Uterus (tissue), 4 donors: Measurements from ENCODE around the gene STT3B. TPM values are rescaled to one million over a fixed set of nuclear protein-coding genes. Genes with fewer than 3 reads are reported as not detected.

ENCODE experiments used
- DNase-seq, 2 donors: peaks; one replicate each; pipeline ENCODE4 v3.0.0-alpha.2; 2019 to 2020
- H3K27ac ChIP-seq, 2 donors: fragments of 200-600 bp; sonication (generic); 1 replicate in 1 of 2; 2 replicates in 1 of 2; pipeline ENCODE4 v1.5.1; 2016 to 2018
- H3K27me3 ChIP-seq, 2 donors: fragments of 200-600 bp; sonication (generic); one replicate each; pipeline ENCODE4 v1.5.1; 2018 to 2019; ENCODE audit warnings: control low read depth in 1 of 2
- H3K36me3 ChIP-seq, 2 donors: fragments of 200-600 bp; sonication (generic); one replicate each; pipeline ENCODE4 v1.5.1; 2019; ENCODE audit warnings: control low read depth in 1 of 2
- H3K4me1 ChIP-seq, 2 donors: fragments of 200-600 bp; sonication (generic); one replicate each; pipeline ENCODE4 v1.5.1; 2018 to 2019; ENCODE audit warnings: control low read depth in 1 of 2
- H3K4me3 ChIP-seq, 2 donors: fragments of 200-600 bp; sonication (generic); 1 replicate in 1 of 2; 2 replicates in 1 of 2; pipeline ENCODE4 v1.5.1; 2018 to 2019; ENCODE audit warnings: mild to moderate bottlenecking in 1 of 2
- H3K9me3 ChIP-seq, 2 donors: fragments of 200-600 bp; sonication (generic); one replicate each; pipeline ENCODE4 v1.5.1; 2019; ENCODE audit warnings: control low read depth in 1 of 2
- POLR2A ChIP-seq, 2 donors: fragments of 450-650 bp; IDR thresholded peaks; one replicate each; pipeline ENCODE4 v1.6.1; 2016; ENCODE audit warnings: antibody characterized with exemption in 2 of 2, mild to moderate bottlenecking in 1 of 2, moderate library complexity in 1 of 2
- intact Hi-C: fragments of 100-400 bp; cut with DNase I; formaldehyde crosslinking; loops from one replicate; pipeline ENCODE4 v1.15.1; 2023; ENCODE audit warnings: low total_unique reads
- total RNA-seq, 4 donors: library from RNA; depleted of rRNA in 3 of 4; stranded (reverse); fragments of >200 nt in 3 of 4; gene quantifications; one replicate each; pipeline versions ENCODE4 v1.1.0 to v1.2.4, GENCODE V29; 2014 to 2023
- TF ChIP-seq, protein P1 (sequence below), 4 experiments: fragments of 200-600 bp in 2 of 4; fragments of 450-650 bp in 2 of 4; sonication (generic) in 2 of 4; IDR thresholded peaks; one replicate each; pipeline ENCODE4 v1.5.1; 2016 to 2019; ENCODE audit warnings: antibody characterized with exemption in 4 of 4, mild to moderate bottlenecking in 2 of 4, moderate library complexity in 1 of 4
- donor health status: DM: yes; HTN: yes; CAD: no.

STT3B gene
- total RNA-seq, 4 donors from 2014 or later: 57.1 to 233 (median 96.0) TPM

- TF ChIP-seq POLR2A (IDR thresholded peaks at IDR 0.05): no peak
- TF ChIP-seq, protein P1, sequence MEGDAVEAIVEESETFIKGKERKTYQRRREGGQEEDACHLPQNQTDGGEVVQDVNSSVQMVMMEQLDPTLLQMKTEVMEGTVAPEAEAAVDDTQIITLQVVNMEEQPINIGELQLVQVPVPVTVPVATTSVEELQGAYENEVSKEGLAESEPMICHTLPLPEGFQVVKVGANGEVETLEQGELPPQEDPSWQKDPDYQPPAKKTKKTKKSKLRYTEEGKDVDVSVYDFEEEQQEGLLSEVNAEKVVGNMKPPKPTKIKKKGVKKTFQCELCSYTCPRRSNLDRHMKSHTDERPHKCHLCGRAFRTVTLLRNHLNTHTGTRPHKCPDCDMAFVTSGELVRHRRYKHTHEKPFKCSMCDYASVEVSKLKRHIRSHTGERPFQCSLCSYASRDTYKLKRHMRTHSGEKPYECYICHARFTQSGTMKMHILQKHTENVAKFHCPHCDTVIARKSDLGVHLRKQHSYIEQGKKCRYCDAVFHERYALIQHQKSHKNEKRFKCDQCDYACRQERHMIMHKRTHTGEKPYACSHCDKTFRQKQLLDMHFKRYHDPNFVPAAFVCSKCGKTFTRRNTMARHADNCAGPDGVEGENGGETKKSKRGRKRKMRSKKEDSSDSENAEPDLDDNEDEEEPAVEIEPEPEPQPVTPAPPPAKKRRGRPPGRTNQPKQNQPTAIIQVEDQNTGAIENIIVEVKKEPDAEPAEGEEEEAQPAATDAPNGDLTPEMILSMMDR (IDR thresholded peaks at IDR 0.05): no peak
- no peak for DNase-seq
- Histone ChIP-seq H3K27ac (no peak overlapping the region), H3K27me3 (no peaks in the 10 kb centered on the region), H3K36me3 (no peaks in the 10 kb centered on the region), H3K9me3 (no peaks in the 10 kb centered on the region), H3K4me1 (peaks cover 0 to 2% of the 10 kb centered on the region in 2 donors), H3K4me3 (no peak overlapping the region)
- intact Hi-C loops: no loop called here
Observed at GRCh38 chr3:31635545-31635944, 102.8 kb downstream of the STT3B start.

- H3K4me3 ChIP-seq: no peak overlapping the region
- no peaks in the 10 kb centered on the region for H3K36me3 ChIP-seq
- intact Hi-C loops: no loop called here
- no peak for TF ChIP-seq POLR2A (IDR thresholded peaks at IDR 0.05)
- TF ChIP-seq, protein P1 (IDR thresholded peaks at IDR 0.05): no peak
- no peak overlapping the region for H3K27ac ChIP-seq
- no peaks in the 10 kb centered on the region for H3K27me3 ChIP-seq
- H3K4me1 ChIP-seq: peaks cover 0 to 2% of the 10 kb centered on the region in 2 donors
- no peaks in the 10 kb centered on the region for H3K9me3 ChIP-seq
- DNase-seq: no peak
Observed at GRCh38 chr3:31636049-31636448, 103.3 kb downstream of the STT3B start.

- H3K9me3 ChIP-seq: no peaks in the 10 kb centered on the region
- no peak overlapping the region for H3K27ac ChIP-seq
- H3K4me3 ChIP-seq: no peak overlapping the region
- intact Hi-C loops: no loop called here
- H3K36me3 ChIP-seq: no peaks in the 10 kb centered on the region
- TF ChIP-seq POLR2A (IDR thresholded peaks at IDR 0.05): no peak
- TF ChIP-seq, protein P1 (IDR thresholded peaks at IDR 0.05): no peak
- no peak for DNase-seq
- peaks cover 0 to 2% of the 10 kb centered on the region in 2 donors for H3K4me1 ChIP-seq
- no peaks in the 10 kb centered on the region for H3K27me3 ChIP-seq
Observed at GRCh38 chr3:31636694-31637442, 104.1 kb downstream of the STT3B start.

GRCh38 chr3:31639828-31640227 is 107.1 kb downstream of the STT3B start:
- no peaks in the 10 kb centered on the region for H3K27me3 ChIP-seq
- H3K27ac ChIP-seq: no peak overlapping the region
- H3K4me1 ChIP-seq: no peaks in the 10 kb centered on the region
- no peak overlapping the region for H3K4me3 ChIP-seq
- DNase-seq: no peak
- TF ChIP-seq POLR2A (IDR thresholded peaks at IDR 0.05): no peak
- TF ChIP-seq, protein P1 (IDR thresholded peaks at IDR 0.05): no peak
- intact Hi-C loops: no loop called here
- no peaks in the 10 kb centered on the region for H3K9me3 ChIP-seq
- H3K36me3 ChIP-seq: no peaks in the 10 kb centered on the region

DNA sequence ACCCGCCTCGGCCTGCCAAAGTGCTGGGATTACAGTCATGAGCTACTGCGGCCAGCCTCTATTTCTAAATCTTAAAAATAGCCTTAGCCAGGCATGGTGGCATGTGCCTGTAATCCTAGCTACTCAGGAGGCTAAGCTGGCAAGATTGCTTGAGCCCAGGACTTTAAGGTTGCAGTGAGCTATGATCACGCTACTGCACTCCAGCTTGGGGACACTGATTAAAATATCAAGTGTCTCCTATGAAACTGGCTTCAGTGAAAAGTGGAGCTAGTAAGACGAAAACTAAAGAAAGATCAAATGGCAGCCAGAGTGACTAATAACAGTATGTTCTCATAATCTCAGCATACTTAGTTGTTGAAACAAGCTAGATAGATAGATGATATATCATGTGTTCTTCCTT is 112.5 kb downstream of the STT3B start:
- peaks cover 0 to 13% of the 10 kb centered on the region in 2 donors for H3K9me3 ChIP-seq
- H3K36me3 ChIP-seq: no peaks in the 10 kb centered on the region
- no peaks in the 10 kb centered on the region for H3K27me3 ChIP-seq
- no peaks in the 10 kb centered on the region for H3K4me1 ChIP-seq
- no peak for DNase-seq
- intact Hi-C loops: no loop called here
- TF ChIP-seq, protein P1 (IDR thresholded peaks at IDR 0.05): no peak
- TF ChIP-seq POLR2A (IDR thresholded peaks at IDR 0.05): no peak
- no peak overlapping the region for H3K27ac ChIP-seq
- H3K4me3 ChIP-seq: no peak overlapping the region
